ENCODE data around the gene LMO1.

GRCh38 chr11:8301622-8302021 lies 37.9 kb upstream of the LMO1 start:
- TF ChIP-seq CTCF (IDR thresholded peaks at IDR 0.05; ENCODE audit: low read depth, low read length, poor library complexity, severe bottlenecking) (no peak), EZH2phosphoT487 (IDR thresholded peaks at IDR 0.05; ENCODE audit: borderline replicate concordance, low read length) (no peak)
